Natural killer cell (primary cell): ENCODE measurements around the gene INO80B. TPM values are rescaled to one million over a fixed set of nuclear protein-coding genes. Genes with fewer than 3 reads are reported as not detected.

Experiments
- ATAC-seq, 3 donors: fragments of 150-1000 bp in 2 of 3; fragments of 200-7000 bp in 1 of 3; cut with Tn5 transposase; 1 replicate in 1 of 3; 2 replicates in 2 of 3; pipeline ENCODE4 v1.10.0; 2021; ENCODE audit warnings: mild to moderate bottlenecking in 2 of 3, moderate library complexity in 2 of 3
- DNase-seq, 2 donors: peaks; one replicate each; pipeline versions ENCODE4 v3.0.0 to v3.0.0-alpha.2; 2013 to 2021; ENCODE audit warnings: mixed read lengths in 1 of 2
- H3K27ac ChIP-seq: one replicate; pipeline ENCODE4 v1.5.1; 2013; ENCODE audit warnings: mild to moderate bottlenecking, low read length
- H3K27me3 ChIP-seq: one replicate; pipeline ENCODE4 v1.6.1; 2013; ENCODE audit warnings: low read length; ENCODE audit not compliant: control insufficient read depth, insufficient read depth
- H3K36me3 ChIP-seq: one replicate; pipeline ENCODE4 v1.6.1; 2013; ENCODE audit warnings: low read length; ENCODE audit not compliant: control insufficient read depth, insufficient read depth
- H3K4me1 ChIP-seq: one replicate; pipeline ENCODE4 v1.6.1; 2013; ENCODE audit warnings: low read length; ENCODE audit not compliant: control insufficient read depth, insufficient read depth
- H3K4me3 ChIP-seq: one replicate; pipeline ENCODE4 v1.5.1; 2013; ENCODE audit warnings: low read length
- H3K9me3 ChIP-seq: one replicate; pipeline ENCODE4 v1.6.1; 2013; ENCODE audit warnings: low read length; ENCODE audit not compliant: control insufficient read depth, insufficient read depth
- H3K27ac Mint-ChIP-seq, 2 donors: one replicate each; pipeline ENCODE4 v1.8.0; 2022; ENCODE audit warnings: mild to moderate bottlenecking in 2 of 2, mixed read lengths in 2 of 2, moderate library complexity in 1 of 2
- H3K27me3 Mint-ChIP-seq, 2 donors: one replicate each; pipeline ENCODE4 v1.8.0; 2022; ENCODE audit warnings: low read depth in 2 of 2, mixed read lengths in 2 of 2
- H3K36me3 Mint-ChIP-seq: one replicate; pipeline ENCODE4 v1.8.0; 2022; ENCODE audit warnings: mixed read lengths
- H3K4me1 Mint-ChIP-seq, 2 donors: one replicate each; pipeline ENCODE4 v1.8.0; 2022; ENCODE audit warnings: mixed read lengths in 2 of 2
- H3K4me3 Mint-ChIP-seq: one replicate; pipeline ENCODE4 v1.8.0; 2022; ENCODE audit warnings: mild to moderate bottlenecking, moderate library complexity, mixed read lengths
- H3K9me3 Mint-ChIP-seq, 2 donors: one replicate each; pipeline ENCODE4 v1.8.0; 2022; ENCODE audit warnings: mixed read lengths in 2 of 2
- CTCF ChIP-seq: fragments of 200-600 bp; IDR thresholded peaks from one replicate; pipeline ENCODE4 v1.8.0; 2022; ENCODE audit warnings: antibody characterized with exemption
- WGBS: methylation state at CpG from one replicate; pipeline ENCODE4 v1.1.7; 2013; ENCODE audit warnings: missing lambda C conversion rate; ENCODE audit not compliant: insufficient coverage; 5-methylcytosine and 5-hydroxymethylcytosine counted together
- intact Hi-C: fragments of 100-400 bp; cut with micrococcal nuclease; formaldehyde crosslinking; loops from one replicate; pipeline ENCODE4 v1.14.2; 2022
- total RNA-seq, 4 donors: library from RNA; stranded (reverse); fragments of 120-200 nt in 1 of 4; gene quantifications; one replicate each; pipeline versions ENCODE4 v1.2.3 to v1.2.4, GENCODE V29; 2013 to 2022

INO80B gene
- total RNA-seq, 3 donors from 2014 or later (not counting 1 experiment from before 2014, with no cell fraction given): 34.0 to 48.0 (median 37.7) TPM

GRCh38 chr2:74499267-74499939, 44.5 kb downstream of the INO80B start, which contains the start of gene LBX2:
TSS of gene LBX2 (minus strand) at chr2:74499603. CDS start at chr2:74499537, 66 bp downstream.
- Histone ChIP-seq H3K4me3 (peak within 1 kb of the TSS; percentile 52), H3K9me3 (no peaks in the 10 kb centered on the region), H3K36me3 (no peaks in the 10 kb centered on the region), H3K27me3 (peaks cover 5% of the 10 kb centered on the region), H3K27ac (no peak within 1 kb of the TSS), H3K4me1 (peaks cover 56% of the 10 kb centered on the region)
- ATAC-seq (peak in 1 of 3 donors; percentile 28), DNase-seq (peak in 1 of 2 donors; percentile 48)
- WGBS: 6% methylated on average over 65 of the region's 65 CpGs
- peak within 1 kb of the TSS; percentile 90 for H3K4me3 Mint-ChIP-seq
- H3K36me3 Mint-ChIP-seq: no peaks in the 10 kb centered on the region
- peaks cover 0 to 8% of the 10 kb centered on the region in 2 donors for H3K27me3 Mint-ChIP-seq
- H3K27ac Mint-ChIP-seq: peak within 1 kb of the TSS; percentile 30 to 81
- intact Hi-C loops: no loop called here
- H3K4me1 Mint-ChIP-seq: peaks cover 29 to 58% of the 10 kb centered on the region in 2 donors
- TF ChIP-seq CTCF: no peak
- no peaks in the 10 kb centered on the region for H3K9me3 Mint-ChIP-seq

- Histone ChIP-seq H3K4me1 (peaks cover 56% of the 10 kb centered on the region), H3K27ac (no peak overlapping the region), H3K36me3 (no peaks in the 10 kb centered on the region), H3K4me3 (no peak overlapping the region), H3K9me3 (no peaks in the 10 kb centered on the region), H3K27me3 (peaks cover 5% of the 10 kb centered on the region)
- H3K27ac Mint-ChIP-seq: no peak overlapping the region
- intact Hi-C loops: no loop called here
- peak overlapping the region; percentile 56 for H3K4me3 Mint-ChIP-seq
- no peaks in the 10 kb centered on the region for H3K9me3 Mint-ChIP-seq
- H3K27me3 Mint-ChIP-seq: peaks cover 0 to 8% of the 10 kb centered on the region in 2 donors
- H3K36me3 Mint-ChIP-seq: no peaks in the 10 kb centered on the region
- H3K4me1 Mint-ChIP-seq: peaks cover 36 to 65% of the 10 kb centered on the region in 2 donors
- no peak for DNase-seq
- WGBS: 62% methylated on average over 15 of the region's 15 CpGs
- no peak for TF ChIP-seq CTCF
- ATAC-seq: no peak
Measured at GRCh38 chr2:74499940-74500577, 45.2 kb downstream of the INO80B start.

- DNase-seq (no peak), ATAC-seq (no peak)
- no peak for TF ChIP-seq CTCF
- Mint-ChIP-seq H3K36me3 (no peaks in the 10 kb centered on the region), H3K9me3 (no peaks in the 10 kb centered on the region), H3K27ac (no peak overlapping the region), H3K4me1 (peaks cover 38 to 70% of the 10 kb centered on the region in 2 donors), H3K4me3 (peak overlapping the region; percentile 13), H3K27me3 (peaks cover 0 to 8% of the 10 kb centered on the region in 2 donors)
- peaks cover 59% of the 10 kb centered on the region for H3K4me1 ChIP-seq
- no peak overlapping the region for H3K4me3 ChIP-seq
- H3K9me3 ChIP-seq: no peaks in the 10 kb centered on the region
- peaks cover 3% of the 10 kb centered on the region for H3K36me3 ChIP-seq
- no peak overlapping the region for H3K27ac ChIP-seq
- intact Hi-C loops: no loop called here
- peaks cover 5% of the 10 kb centered on the region for H3K27me3 ChIP-seq
Measured at GRCh38 chr2:74500578-74500946, 45.7 kb downstream of the INO80B start.
